Activated CD4-positive, alpha-beta T cell treated with anti-CD3 and anti-CD28 coated beads, Interleukin-2, amount 10 ng/mL, durations not matched to agents 7 days and 5 days (primary cell): Measurements from ENCODE around the gene MYH9. TPM values are rescaled to one million over a fixed set of nuclear protein-coding genes. Genes with fewer than 3 reads are reported as not detected.

Experiments
- CTCF ChIA-PET: fragments of 350-600 bp; sonication (Branson Sonifier 250); formaldehyde crosslinking; loops from one replicate; lab custom pipeline; 2021; ENCODE audit warnings: antibody characterized with exemption; lab: Charles Lee
- POLR2A ChIA-PET: fragments of 350-600 bp; sonication (Branson Sonifier 250); formaldehyde crosslinking; loops from one replicate; lab custom pipeline; 2021; ENCODE audit warnings: antibody characterized with exemption; lab: Charles Lee
- DNase-seq: peaks from one replicate; pipeline ENCODE4 v3.0.0-alpha.2; 2020
- H3K27ac Mint-ChIP-seq: one replicate; pipeline ENCODE4 v1.8.0; 2021; ENCODE audit warnings: mild to moderate bottlenecking, moderate library complexity, mixed read lengths
- H3K27me3 Mint-ChIP-seq: one replicate; pipeline ENCODE4 v1.8.0; 2021; ENCODE audit warnings: mixed read lengths
- H3K36me3 Mint-ChIP-seq: one replicate; pipeline ENCODE4 v1.8.0; 2021; ENCODE audit warnings: low read depth, mixed read lengths
- H3K4me1 Mint-ChIP-seq: one replicate; pipeline ENCODE4 v1.8.0; 2021; ENCODE audit warnings: mixed read lengths
- H3K4me3 Mint-ChIP-seq: one replicate; pipeline ENCODE4 v1.8.0; 2021; ENCODE audit warnings: mild to moderate bottlenecking, moderate library complexity, mixed read lengths
- H3K9me3 Mint-ChIP-seq: one replicate; pipeline ENCODE4 v1.8.0; 2021; ENCODE audit warnings: mixed read lengths
- microRNA-seq: library from miRNA; unstranded; fragments of <30 nt; microRNA quantifications from one replicate; pipeline ENCODE4 v1.2.0, GENCODE V29; 2021; ENCODE audit warnings: borderline microRNAs expressed, borderline replicate concordance
- total RNA-seq, 2 experiments: library from RNA; stranded (reverse); gene quantifications; one replicate each; pipeline ENCODE4 v1.2.3, GENCODE V29; 2021

MYH9 gene
- total RNA-seq, 2 experiments from 2014 or later, result 881 to 1,009 TPM

DNA sequence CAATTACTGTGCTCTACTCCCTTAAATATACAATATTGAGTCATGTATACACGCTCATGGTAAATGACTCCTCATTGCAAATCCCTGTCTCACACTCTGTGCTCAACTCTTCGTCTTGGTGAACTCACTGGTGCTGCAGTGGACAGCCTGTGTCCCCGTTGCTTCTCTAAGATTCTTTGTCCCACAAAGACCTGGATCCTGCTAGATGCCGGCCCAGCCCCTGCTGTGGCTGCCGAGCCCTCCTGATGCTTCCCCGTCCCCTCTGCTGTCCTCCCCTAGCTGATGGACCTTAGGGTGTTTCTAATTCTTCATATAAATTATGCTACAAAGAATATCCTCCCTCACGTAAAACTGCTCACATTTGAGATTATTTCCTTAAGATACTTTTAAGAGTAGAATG is 154.0 kb downstream of the MYH9 start:
- no peak overlapping the region for H3K27ac Mint-ChIP-seq

DNA sequence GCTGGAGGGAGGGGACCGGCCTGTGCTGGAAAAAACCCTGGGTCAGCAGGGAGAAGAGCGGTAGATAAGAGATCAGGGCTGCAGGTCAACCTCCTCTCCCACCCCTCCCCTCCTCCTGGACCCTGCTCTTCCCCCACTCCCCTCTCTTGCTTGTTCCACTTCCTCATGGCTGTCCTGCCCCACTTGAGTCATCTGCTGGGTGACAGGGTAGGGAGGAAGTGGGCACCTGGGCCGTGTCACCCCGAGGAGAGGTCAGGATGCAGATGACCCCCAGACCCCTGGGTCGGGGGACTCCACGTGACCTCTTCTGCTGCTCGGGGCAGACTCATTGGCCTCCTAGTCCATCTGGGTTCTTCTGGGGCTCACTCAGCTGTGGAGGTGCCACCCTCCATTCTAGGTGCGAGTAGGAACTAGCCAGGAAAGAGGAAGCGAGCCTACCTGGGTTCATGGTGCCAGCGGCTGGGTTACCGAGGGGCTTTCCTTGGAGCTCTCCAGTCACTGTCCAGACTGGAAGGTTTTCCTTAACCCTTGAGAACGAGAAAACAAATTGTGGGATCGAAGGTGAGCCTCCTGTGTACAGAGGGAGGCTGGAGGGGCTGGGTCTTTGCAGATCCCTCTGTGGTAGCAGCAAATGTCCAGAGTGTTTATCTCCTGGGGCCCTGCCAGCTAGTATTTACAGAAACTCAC is 154.9 kb downstream of the MYH9 start:
- no peak for DNase-seq
- Mint-ChIP-seq H3K4me3 (no peak overlapping the region), H3K27me3 (no peaks in the 10 kb centered on the region), H3K4me1 (peaks cover 53% of the 10 kb centered on the region), H3K27ac (peak overlapping the region; percentile 58), H3K9me3 (peaks cover 9% of the 10 kb centered on the region), H3K36me3 (peaks cover 89% of the 10 kb centered on the region)
- CTCF ChIA-PET, result no interaction called here
- POLR2A ChIA-PET, result no interaction called here

More for the DNA sequence above, 154.0 kb downstream of the MYH9 start:
- no peaks in the 10 kb centered on the region for H3K27me3 Mint-ChIP-seq
- peaks cover 88% of the 10 kb centered on the region for H3K36me3 Mint-ChIP-seq
- DNase-seq, result no peak
- peaks cover 9% of the 10 kb centered on the region for H3K9me3 Mint-ChIP-seq
- CTCF ChIA-PET, result no interaction called here
- no peak overlapping the region for H3K4me3 Mint-ChIP-seq
- H3K4me1 Mint-ChIP-seq, result peaks cover 56% of the 10 kb centered on the region
- POLR2A ChIA-PET, result no interaction called here

Small RNA genes within 50 kb of the gene (microRNA-seq; reads per million reads assigned to microRNA genes)
- gene MIR6819, result not detected

Other genes with a start within 250 kb of the MYH9 start
- gene APOL3, start 227.2 kb downstream of the MYH9 start, total RNA-seq, result 100 to 1,000 TPM; 139 to 150 TPM
- under 1 TPM; 0.54 to 0.57 TPM for gene APOL4, start 186.2 kb downstream of the MYH9 start, total RNA-seq
- 10 to 100 TPM; 77.0 to 85.4 TPM for gene APOL2, start 148.4 kb downstream of the MYH9 start, total RNA-seq
- 10 to 100 TPM; 50.9 to 60.0 TPM for gene APOL1, start 134.8 kb downstream of the MYH9 start, total RNA-seq
- 10 to 100 TPM; 74.3 to 75.5 TPM for gene TXN2, start 93.7 kb upstream of the MYH9 start, total RNA-seq
- 10 to 100 TPM; 14.3 to 17.1 TPM for gene FOXRED2, start 119.1 kb upstream of the MYH9 start, total RNA-seq
- gene EIF3D, start 141.2 kb upstream of the MYH9 start, total RNA-seq, result 100 to 1,000 TPM; 189 to 194 TPM